ENCODE measurements around the gene CTTNBP2NL.
A peak's percentile ranks its signal among the peaks of the same experiment; 100 is the strongest.
"Not testable (repeated sequence)": the region's sequence is repeated elsewhere in the genome, so short reads cannot be mapped to it uniquely, and the experiment has no call there.

The CTTNBP2NL gene

DNA sequence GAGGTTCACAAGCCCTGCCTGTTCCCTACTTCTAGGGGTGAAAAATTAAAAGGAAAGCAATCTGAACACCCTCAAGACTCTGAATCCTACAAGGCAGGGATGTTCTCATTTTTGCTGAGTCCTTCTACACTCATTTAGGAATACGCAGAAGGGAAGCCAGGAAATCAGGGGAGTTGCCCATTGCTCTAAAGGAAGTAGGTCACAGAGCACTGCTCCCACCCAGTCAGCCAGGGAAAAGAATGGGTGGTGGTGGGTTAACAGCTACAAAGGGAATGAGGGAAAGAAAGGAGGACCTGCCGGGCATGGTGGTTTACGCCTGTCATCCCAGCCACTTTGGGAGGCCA is 2.4 kb upstream of the CTTNBP2NL start:
- TF ChIP-seq, protein P1, sequence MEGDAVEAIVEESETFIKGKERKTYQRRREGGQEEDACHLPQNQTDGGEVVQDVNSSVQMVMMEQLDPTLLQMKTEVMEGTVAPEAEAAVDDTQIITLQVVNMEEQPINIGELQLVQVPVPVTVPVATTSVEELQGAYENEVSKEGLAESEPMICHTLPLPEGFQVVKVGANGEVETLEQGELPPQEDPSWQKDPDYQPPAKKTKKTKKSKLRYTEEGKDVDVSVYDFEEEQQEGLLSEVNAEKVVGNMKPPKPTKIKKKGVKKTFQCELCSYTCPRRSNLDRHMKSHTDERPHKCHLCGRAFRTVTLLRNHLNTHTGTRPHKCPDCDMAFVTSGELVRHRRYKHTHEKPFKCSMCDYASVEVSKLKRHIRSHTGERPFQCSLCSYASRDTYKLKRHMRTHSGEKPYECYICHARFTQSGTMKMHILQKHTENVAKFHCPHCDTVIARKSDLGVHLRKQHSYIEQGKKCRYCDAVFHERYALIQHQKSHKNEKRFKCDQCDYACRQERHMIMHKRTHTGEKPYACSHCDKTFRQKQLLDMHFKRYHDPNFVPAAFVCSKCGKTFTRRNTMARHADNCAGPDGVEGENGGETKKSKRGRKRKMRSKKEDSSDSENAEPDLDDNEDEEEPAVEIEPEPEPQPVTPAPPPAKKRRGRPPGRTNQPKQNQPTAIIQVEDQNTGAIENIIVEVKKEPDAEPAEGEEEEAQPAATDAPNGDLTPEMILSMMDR (IDR thresholded peaks at IDR 0.05) = no peak
- no peak for TF ChIP-seq ZFX (IDR thresholded peaks at IDR 0.05; ENCODE audit: borderline replicate concordance)
- no peak overlapping the region for H3K27ac ChIP-seq

DNA sequence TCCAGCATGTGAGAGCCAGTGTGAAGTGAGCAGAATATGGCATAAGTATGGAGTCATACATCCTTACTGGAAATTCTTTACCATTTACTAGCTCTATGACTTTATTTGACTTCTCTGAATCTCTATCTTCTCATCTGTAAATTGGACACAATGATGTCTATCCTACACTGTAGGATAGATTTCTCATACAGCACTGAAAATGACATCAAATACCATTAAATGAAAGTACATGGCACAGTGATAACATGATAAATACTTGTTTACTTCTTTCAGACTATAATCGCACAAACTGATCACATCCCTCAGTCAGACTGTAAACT is 1.3 kb upstream of the CTTNBP2NL start:
- TF ChIP-seq ZFX (IDR thresholded peaks at IDR 0.05; ENCODE audit: borderline replicate concordance) = no peak
- TF ChIP-seq, protein P1 (IDR thresholded peaks at IDR 0.05) = peak; percentile 46
- H3K27ac ChIP-seq = peak overlapping the region; percentile 20; the same call in 1 of the 2 replicates

DNA sequence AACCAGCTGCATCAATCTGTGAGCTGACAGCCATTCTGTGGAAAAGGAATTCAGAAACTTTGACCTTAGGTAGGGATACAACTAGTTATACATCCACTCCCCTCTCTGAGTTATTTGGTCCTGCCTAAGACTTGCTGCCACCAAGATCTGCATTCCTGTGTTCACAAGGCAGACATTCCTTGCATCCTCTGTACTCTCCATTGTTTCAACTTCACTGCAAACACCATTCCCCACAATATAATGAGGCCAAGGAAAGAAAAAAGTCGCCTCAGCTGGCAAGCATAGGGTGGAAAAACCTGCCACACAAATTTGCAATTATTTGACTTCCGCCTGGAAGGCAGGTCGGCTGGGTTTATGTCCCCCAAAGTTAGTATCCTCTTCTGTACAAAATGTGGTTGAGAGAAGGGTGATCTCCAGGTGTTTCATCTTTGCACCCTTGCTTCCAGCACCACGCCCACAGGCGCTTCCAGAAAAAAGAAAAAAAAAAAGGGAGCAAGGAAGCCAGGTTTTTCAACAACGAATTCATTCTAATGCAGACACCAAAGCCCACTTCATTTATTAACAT is 676 bp upstream of the CTTNBP2NL start:
- TF ChIP-seq, protein P1 (IDR thresholded peaks at IDR 0.05) = no peak
- no peak for TF ChIP-seq ZFX (IDR thresholded peaks at IDR 0.05; ENCODE audit: borderline replicate concordance)
- peak overlapping the region; percentile 54 for H3K27ac ChIP-seq

DNA sequence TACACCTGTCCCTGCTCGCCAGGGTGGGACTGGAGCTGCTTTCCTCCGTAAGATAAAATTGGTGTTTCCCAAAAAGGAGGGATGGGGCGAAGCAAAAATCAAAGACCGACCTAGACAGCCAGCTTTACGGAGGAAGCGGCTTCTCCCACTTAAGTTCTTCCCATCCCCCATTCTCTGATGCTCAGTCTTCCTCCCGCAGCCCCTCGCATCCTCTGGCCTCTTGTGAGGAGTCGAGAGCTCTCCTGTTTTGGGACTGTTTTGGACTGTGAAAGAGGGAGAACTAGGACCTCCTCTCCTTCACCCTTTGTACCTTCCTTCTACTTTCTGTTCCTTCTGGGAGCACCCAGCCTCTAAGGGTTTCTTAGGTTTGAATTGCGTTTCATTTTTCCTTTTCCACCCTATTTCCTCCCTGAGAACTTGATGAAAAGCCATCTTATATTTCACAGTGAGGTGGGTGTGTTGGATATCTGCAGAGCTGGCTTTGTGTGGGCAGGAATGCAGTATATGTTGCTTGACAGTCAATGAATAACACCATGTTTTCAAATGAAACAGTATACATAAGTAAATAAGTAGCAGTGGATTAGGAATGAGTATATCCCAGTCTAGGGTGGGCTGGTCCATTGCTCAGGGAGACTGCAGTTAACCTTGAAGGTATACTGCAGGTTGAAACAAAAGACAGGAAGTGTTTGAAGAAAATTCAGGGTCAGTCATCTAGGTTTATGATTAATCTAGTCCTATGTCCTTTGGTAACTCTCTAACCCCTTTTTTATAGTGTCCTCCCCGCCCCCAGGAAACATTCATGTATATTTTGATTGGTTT is 848 bp downstream of the CTTNBP2NL start:
- no peak for TF ChIP-seq ZFX (IDR thresholded peaks at IDR 0.05; ENCODE audit: borderline replicate concordance)
- TF ChIP-seq, protein P1 (IDR thresholded peaks at IDR 0.05) = no peak
- H3K27ac ChIP-seq = no peak overlapping the region

DNA sequence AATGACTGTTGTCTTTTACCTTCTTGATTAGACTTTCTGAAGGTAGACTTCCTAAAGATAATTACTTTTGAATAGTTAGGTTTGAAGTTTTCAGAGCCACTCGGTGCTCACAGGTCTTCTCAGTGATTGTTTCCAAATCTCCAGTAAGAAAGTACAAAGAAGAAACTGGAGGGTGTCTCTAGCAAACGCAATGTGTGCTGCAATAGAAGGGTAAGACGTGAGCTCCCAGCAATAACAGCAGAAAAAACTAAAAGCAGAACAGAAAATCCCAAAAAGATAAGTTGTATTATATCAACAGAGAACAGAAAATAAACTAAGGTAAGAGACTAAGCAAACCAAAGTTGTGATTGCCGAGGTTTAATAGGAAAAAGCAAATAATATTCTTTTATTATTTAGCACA is 1.8 kb downstream of the CTTNBP2NL start:
- no peak overlapping the region for H3K27ac ChIP-seq
- TF ChIP-seq ZFX (IDR thresholded peaks at IDR 0.05; ENCODE audit: borderline replicate concordance) = no peak
- TF ChIP-seq, protein P1 (IDR thresholded peaks at IDR 0.05) = no peak

DNA sequence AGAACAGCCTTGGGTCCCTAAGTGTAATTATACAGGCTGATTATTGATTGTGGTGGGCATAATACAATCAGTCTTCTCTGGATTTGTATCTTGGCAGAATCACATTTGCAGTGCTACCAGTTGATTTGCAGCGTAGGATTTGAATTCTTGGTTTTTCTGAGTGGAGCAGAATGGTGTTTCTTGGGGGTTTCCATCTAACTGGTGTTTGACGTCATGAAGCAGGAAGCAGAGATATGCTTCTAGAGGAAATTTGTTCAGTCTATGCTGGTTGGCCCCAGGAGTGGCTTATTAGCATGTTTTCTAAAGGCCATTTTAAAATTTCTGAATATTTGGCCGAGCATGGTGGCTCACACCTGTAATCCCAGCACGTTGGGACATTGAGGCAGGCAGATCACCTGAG is 3.4 kb downstream of the CTTNBP2NL start:
- no peak overlapping the region for H3K27ac ChIP-seq
- TF ChIP-seq, protein P1 (IDR thresholded peaks at IDR 0.05) = no peak
- TF ChIP-seq ZFX (IDR thresholded peaks at IDR 0.05; ENCODE audit: borderline replicate concordance) = no peak

DNA sequence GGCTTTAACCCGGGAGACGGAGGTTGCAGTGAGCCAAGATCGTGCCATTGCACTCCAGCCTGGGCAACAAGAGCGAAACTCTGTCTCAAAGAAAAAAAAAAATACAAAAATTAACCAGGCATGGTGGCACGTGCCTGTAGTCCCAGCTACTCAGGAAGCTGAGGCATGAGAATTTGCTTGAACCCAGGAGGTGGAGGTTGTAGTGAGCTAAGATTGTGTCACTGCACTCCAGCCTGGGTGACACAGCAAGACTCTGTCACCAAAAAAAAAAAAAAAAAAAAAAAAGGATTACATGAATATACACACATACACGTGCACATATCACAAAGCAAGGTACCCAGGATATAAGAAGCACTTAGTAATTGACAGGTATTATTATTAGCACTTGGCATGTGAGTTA is 4.7 kb downstream of the CTTNBP2NL start:
- H3K27ac ChIP-seq = not testable (repeated sequence)

Measured in 22Rv1 (cell line).